ENCODE measurements around the gene CAMTA1. TPM values are rescaled to one million over a fixed set of nuclear protein-coding genes. Genes with fewer than 3 reads are reported as not detected.

Gene CAMTA1
- total and polyA plus RNA-seq, 3 experiments from 2014 or later: 60.2 to 79.0 (median 61.7) TPM

DNA sequence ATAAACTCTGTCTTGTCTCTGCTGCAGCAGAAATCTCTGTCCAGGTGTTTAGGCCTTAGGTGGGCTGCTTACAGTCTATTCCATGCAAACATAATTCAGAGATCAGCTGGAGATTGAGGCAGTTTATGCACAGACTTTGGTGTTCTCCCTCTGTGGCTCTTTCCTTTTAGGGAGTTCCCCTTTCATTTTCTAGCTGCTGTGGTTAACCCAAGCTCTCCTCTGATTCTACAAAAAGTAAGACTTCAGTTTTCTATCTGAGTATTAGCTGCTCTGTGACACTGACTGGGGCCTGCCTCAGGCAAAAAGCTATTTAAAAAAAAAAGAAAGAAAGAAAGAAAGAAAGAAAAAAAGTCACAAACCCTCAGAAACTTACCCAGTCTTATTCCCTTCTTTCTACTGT lies 211.1 kb downstream of the CAMTA1 start:
- Mint-ChIP-seq H3K9me3 (peaks cover 0 to 9% (median 2%) of the 10 kb centered on the region in 5 donors), H3K4me1 (no peaks in the 10 kb centered on the region), H3K36me3 (no peaks in the 10 kb centered on the region), H3K4me3 (no peak overlapping the region), H3K27ac (no peak overlapping the region), H3K27me3 (peaks cover 10 to 15% of the 10 kb centered on the region in 2 donors)
- ChIA-PET CTCF (no interaction called here), POLR2A (no interaction called here)
- Histone ChIP-seq H3K4me1 (ENCODE audit: insufficient read depth, low read length) (no peaks in the 10 kb centered on the region), H3K27me3 (ENCODE audit: insufficient read depth, low read length, poor library complexity, severe bottlenecking) (no peaks in the 10 kb centered on the region), H3K4me3 (ENCODE audit: low read length) (no peak overlapping the region), H3K36me3 (ENCODE audit: insufficient read depth, low read length) (no peaks in the 10 kb centered on the region), H3K27ac (ENCODE audit: low read depth, low read length) (no peak overlapping the region), H3K9me3 (ENCODE audit: low read length) (no peaks in the 10 kb centered on the region)
- no peak for DNase-seq

DNA sequence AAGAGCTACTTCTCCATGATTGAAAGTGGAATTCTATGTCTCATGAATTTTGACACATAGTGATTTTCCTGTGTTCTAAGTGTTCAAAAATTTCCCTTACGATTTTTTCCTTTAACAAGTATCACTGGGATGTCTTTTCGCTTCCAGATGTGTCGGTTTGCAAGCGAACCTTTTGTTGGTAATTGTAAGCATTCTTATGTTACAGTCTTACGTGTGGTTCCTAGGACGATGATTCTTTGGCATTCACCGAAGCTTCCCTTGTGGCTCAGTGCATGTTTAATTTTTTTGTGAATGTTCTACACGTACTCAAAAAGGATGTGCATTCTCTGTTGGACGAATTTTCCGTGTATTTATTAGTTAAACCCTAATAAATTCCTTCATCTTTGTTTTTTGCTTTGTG lies 211.6 kb downstream of the CAMTA1 start:
- POLR2A ChIA-PET: no interaction called here
- CTCF ChIA-PET: no interaction called here
- H3K27me3 Mint-ChIP-seq: peaks cover 11 to 14% of the 10 kb centered on the region in 2 donors

GRCh38 chr1:6998267-6998666 lies 213.0 kb downstream of the CAMTA1 start:
- Mint-ChIP-seq H3K9me3 (peaks cover 0 to 9% (median 2%) of the 10 kb centered on the region in 5 donors), H3K4me3 (no peak overlapping the region), H3K36me3 (no peaks in the 10 kb centered on the region), H3K4me1 (no peaks in the 10 kb centered on the region), H3K27ac (no peak overlapping the region), H3K27me3 (peaks cover 11 to 18% of the 10 kb centered on the region in 2 donors)
- CTCF ChIA-PET: no interaction called here
- Histone ChIP-seq H3K4me1 (ENCODE audit: insufficient read depth, low read length) (no peaks in the 10 kb centered on the region), H3K27ac (ENCODE audit: low read depth, low read length) (no peak overlapping the region), H3K4me3 (ENCODE audit: low read length) (no peak overlapping the region), H3K36me3 (ENCODE audit: insufficient read depth, low read length) (no peaks in the 10 kb centered on the region), H3K27me3 (ENCODE audit: insufficient read depth, low read length, poor library complexity, severe bottlenecking) (no peaks in the 10 kb centered on the region), H3K9me3 (ENCODE audit: low read length) (no peaks in the 10 kb centered on the region)
- no peak for DNase-seq
- POLR2A ChIA-PET: no interaction called here

More for the DNA sequence above, 211.6 kb downstream of the CAMTA1 start:
- H3K27me3 ChIP-seq (ENCODE audit: insufficient read depth, low read length, poor library complexity, severe bottlenecking): no peaks in the 10 kb centered on the region
- H3K4me3 ChIP-seq (ENCODE audit: low read length): no peak overlapping the region
- H3K9me3 Mint-ChIP-seq: peaks cover 0 to 9% (median 2%) of the 10 kb centered on the region in 5 donors
- H3K27ac ChIP-seq (ENCODE audit: low read depth, low read length): no peak overlapping the region
- H3K4me1 ChIP-seq (ENCODE audit: insufficient read depth, low read length): no peaks in the 10 kb centered on the region
- no peak for DNase-seq
- H3K4me3 Mint-ChIP-seq: no peak overlapping the region
- H3K4me1 Mint-ChIP-seq: no peaks in the 10 kb centered on the region
- H3K36me3 ChIP-seq (ENCODE audit: insufficient read depth, low read length): no peaks in the 10 kb centered on the region
- H3K27ac Mint-ChIP-seq: no peak overlapping the region
- no peaks in the 10 kb centered on the region for H3K9me3 ChIP-seq (ENCODE audit: low read length)
- H3K36me3 Mint-ChIP-seq: no peaks in the 10 kb centered on the region

GRCh38 chr1:6999826-7000225 lies 214.6 kb downstream of the CAMTA1 start:
- no peaks in the 10 kb centered on the region for H3K36me3 Mint-ChIP-seq
- CTCF ChIA-PET: no interaction called here
- Histone ChIP-seq H3K4me1 (ENCODE audit: insufficient read depth, low read length) (no peaks in the 10 kb centered on the region), H3K4me3 (ENCODE audit: low read length) (no peak overlapping the region), H3K27ac (ENCODE audit: low read depth, low read length) (no peak overlapping the region), H3K36me3 (ENCODE audit: insufficient read depth, low read length) (no peaks in the 10 kb centered on the region), H3K9me3 (ENCODE audit: low read length) (no peaks in the 10 kb centered on the region), H3K27me3 (ENCODE audit: insufficient read depth, low read length, poor library complexity, severe bottlenecking) (no peaks in the 10 kb centered on the region)
- no peak overlapping the region for H3K27ac Mint-ChIP-seq
- H3K4me1 Mint-ChIP-seq: no peaks in the 10 kb centered on the region
- H3K9me3 Mint-ChIP-seq: peaks cover 0 to 4% (median 0%) of the 10 kb centered on the region in 5 donors
- H3K4me3 Mint-ChIP-seq: no peak overlapping the region
- peaks cover 11 to 24% of the 10 kb centered on the region in 2 donors for H3K27me3 Mint-ChIP-seq
- POLR2A ChIA-PET: interaction anchor here (0.6 kb wide), 1 partner anchor 586 kb away, joined by 3 read pairs; no protein-coding TSS in a partner anchor
- no peak for DNase-seq

DNA sequence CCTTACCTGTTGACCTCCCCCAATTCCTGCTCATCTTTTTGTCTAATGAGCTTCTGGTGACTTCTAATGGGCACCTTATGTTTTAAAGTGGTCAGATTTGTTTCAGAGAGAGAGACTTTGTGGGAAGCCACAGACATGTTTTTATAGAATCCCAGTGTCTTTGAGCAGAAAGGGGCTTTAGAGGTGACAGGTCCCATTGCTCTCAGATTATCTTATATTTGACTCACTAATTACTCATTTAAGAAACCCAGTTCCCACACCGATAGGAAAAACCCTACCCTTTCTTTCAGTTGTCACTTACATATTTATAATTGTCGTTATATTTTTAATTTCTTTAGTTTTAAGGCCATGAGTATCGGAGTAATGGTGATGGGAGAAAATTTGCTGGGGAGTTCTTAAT lies 215.5 kb downstream of the CAMTA1 start:
- peaks cover 7 to 30% of the 10 kb centered on the region in 2 donors for H3K27me3 Mint-ChIP-seq
- no peak for DNase-seq
- no peaks in the 10 kb centered on the region for H3K9me3 ChIP-seq (ENCODE audit: low read length)
- H3K4me1 ChIP-seq (ENCODE audit: insufficient read depth, low read length): no peaks in the 10 kb centered on the region
- no peak overlapping the region for H3K27ac ChIP-seq (ENCODE audit: low read depth, low read length)
- no peaks in the 10 kb centered on the region for H3K4me1 Mint-ChIP-seq
- no peak overlapping the region for H3K4me3 ChIP-seq (ENCODE audit: low read length)
- H3K27me3 ChIP-seq (ENCODE audit: insufficient read depth, low read length, poor library complexity, severe bottlenecking): no peaks in the 10 kb centered on the region
- no peak overlapping the region for H3K27ac Mint-ChIP-seq
- H3K36me3 ChIP-seq (ENCODE audit: insufficient read depth, low read length): no peaks in the 10 kb centered on the region
- ChIA-PET CTCF (no interaction called here), POLR2A (no interaction called here)
- no peak overlapping the region for H3K4me3 Mint-ChIP-seq
- peaks cover 0 to under 1% (median 0%) of the 10 kb centered on the region in 5 donors for H3K9me3 Mint-ChIP-seq
- H3K36me3 Mint-ChIP-seq: no peaks in the 10 kb centered on the region

DNA sequence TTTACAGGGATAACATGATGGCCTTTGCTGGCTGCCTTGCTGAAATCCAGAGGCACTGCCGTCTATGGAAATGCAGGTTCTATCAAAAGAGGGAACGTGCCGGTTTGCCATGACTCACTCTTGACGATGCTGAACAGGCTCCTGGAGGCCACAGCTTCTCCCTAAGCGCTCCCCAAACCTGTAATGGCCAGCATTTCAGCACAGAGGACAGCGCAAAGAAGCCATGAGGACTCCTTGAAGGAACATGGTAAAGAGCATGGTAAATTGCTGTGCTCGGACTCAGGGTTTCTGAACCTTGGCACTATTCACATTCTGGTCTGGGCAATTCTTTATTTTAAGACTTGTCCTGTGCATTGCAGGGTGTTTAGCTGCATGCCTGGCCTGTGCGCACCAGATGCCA lies 217.5 kb downstream of the CAMTA1 start:
- Mint-ChIP-seq H3K36me3 (no peaks in the 10 kb centered on the region), H3K4me3 (no peak overlapping the region), H3K27ac (no peak overlapping the region), H3K4me1 (no peaks in the 10 kb centered on the region), H3K27me3 (peaks cover 8 to 38% of the 10 kb centered on the region in 2 donors), H3K9me3 (no peaks in the 10 kb centered on the region)
- Histone ChIP-seq H3K9me3 (ENCODE audit: low read length) (no peaks in the 10 kb centered on the region), H3K27me3 (ENCODE audit: insufficient read depth, low read length, poor library complexity, severe bottlenecking) (no peaks in the 10 kb centered on the region), H3K27ac (ENCODE audit: low read depth, low read length) (no peak overlapping the region), H3K36me3 (ENCODE audit: insufficient read depth, low read length) (no peaks in the 10 kb centered on the region), H3K4me3 (ENCODE audit: low read length) (no peak overlapping the region), H3K4me1 (ENCODE audit: insufficient read depth, low read length) (no peaks in the 10 kb centered on the region)
- ChIA-PET POLR2A (no interaction called here), CTCF (no interaction called here)
- no peak for DNase-seq

DNA sequence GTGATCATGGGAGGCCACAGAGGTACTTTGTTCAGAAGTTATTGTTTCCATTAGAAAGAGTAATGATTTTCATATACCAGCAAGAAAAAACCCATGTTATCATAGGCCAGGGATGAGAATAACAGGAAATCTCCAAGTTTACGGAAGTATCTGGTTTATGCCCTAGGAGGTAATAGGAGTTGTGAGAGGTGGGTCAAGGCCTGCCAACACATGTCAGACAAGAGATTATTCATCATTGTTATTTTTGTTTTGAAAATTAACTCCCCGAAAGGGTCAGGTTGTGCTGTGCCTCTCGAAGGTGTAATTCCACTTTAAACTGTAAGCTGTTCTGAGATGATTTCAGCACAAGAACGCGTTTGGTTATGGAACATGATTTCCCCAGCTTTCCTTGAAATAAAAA lies 218.4 kb downstream of the CAMTA1 start:
- no peaks in the 10 kb centered on the region for H3K9me3 ChIP-seq (ENCODE audit: low read length)
- POLR2A ChIA-PET: no interaction called here
- no peak overlapping the region for H3K27ac ChIP-seq (ENCODE audit: low read depth, low read length)
- no peaks in the 10 kb centered on the region for H3K4me1 ChIP-seq (ENCODE audit: insufficient read depth, low read length)
- H3K36me3 Mint-ChIP-seq: no peaks in the 10 kb centered on the region
- H3K27me3 ChIP-seq (ENCODE audit: insufficient read depth, low read length, poor library complexity, severe bottlenecking): no peaks in the 10 kb centered on the region
- H3K4me3 Mint-ChIP-seq: no peak overlapping the region
- H3K4me1 Mint-ChIP-seq: no peaks in the 10 kb centered on the region
- no peaks in the 10 kb centered on the region for H3K9me3 Mint-ChIP-seq
- peaks cover 4 to 38% of the 10 kb centered on the region in 2 donors for H3K27me3 Mint-ChIP-seq
- no peak for DNase-seq
- no peak overlapping the region for H3K4me3 ChIP-seq (ENCODE audit: low read length)
- H3K36me3 ChIP-seq (ENCODE audit: insufficient read depth, low read length): no peaks in the 10 kb centered on the region
- CTCF ChIA-PET: no interaction called here
- H3K27ac Mint-ChIP-seq: no peak overlapping the region

GRCh38 chr1:7004181-7004580 lies 218.9 kb downstream of the CAMTA1 start:
- Mint-ChIP-seq H3K4me3 (no peak overlapping the region), H3K36me3 (no peaks in the 10 kb centered on the region), H3K27ac (no peak overlapping the region), H3K9me3 (no peaks in the 10 kb centered on the region), H3K4me1 (no peaks in the 10 kb centered on the region), H3K27me3 (peaks cover 4 to 34% of the 10 kb centered on the region in 2 donors)
- Histone ChIP-seq H3K4me3 (ENCODE audit: low read length) (no peak overlapping the region), H3K36me3 (ENCODE audit: insufficient read depth, low read length) (no peaks in the 10 kb centered on the region), H3K27me3 (ENCODE audit: insufficient read depth, low read length, poor library complexity, severe bottlenecking) (no peaks in the 10 kb centered on the region), H3K4me1 (ENCODE audit: insufficient read depth, low read length) (no peaks in the 10 kb centered on the region), H3K9me3 (ENCODE audit: low read length) (no peaks in the 10 kb centered on the region), H3K27ac (ENCODE audit: low read depth, low read length) (no peak overlapping the region)
- CTCF ChIA-PET: no interaction called here
- POLR2A ChIA-PET: no interaction called here
- DNase-seq: no peak

GRCh38 chr1:7005762-7006161 lies 220.5 kb downstream of the CAMTA1 start:
- no peak overlapping the region for H3K4me3 ChIP-seq (ENCODE audit: low read length)
- no peaks in the 10 kb centered on the region for H3K4me1 Mint-ChIP-seq
- no peaks in the 10 kb centered on the region for H3K9me3 Mint-ChIP-seq
- H3K4me3 Mint-ChIP-seq: no peak overlapping the region
- DNase-seq: no peak
- H3K27ac ChIP-seq (ENCODE audit: low read depth, low read length): no peak overlapping the region
- H3K9me3 ChIP-seq (ENCODE audit: low read length): no peaks in the 10 kb centered on the region
- ChIA-PET POLR2A (no interaction called here), CTCF (no interaction called here)
- H3K27me3 ChIP-seq (ENCODE audit: insufficient read depth, low read length, poor library complexity, severe bottlenecking): no peaks in the 10 kb centered on the region
- peaks cover 4 to 27% of the 10 kb centered on the region in 2 donors for H3K27me3 Mint-ChIP-seq
- no peaks in the 10 kb centered on the region for H3K36me3 ChIP-seq (ENCODE audit: insufficient read depth, low read length)
- H3K27ac Mint-ChIP-seq: no peak overlapping the region
- H3K36me3 Mint-ChIP-seq: no peaks in the 10 kb centered on the region
- no peaks in the 10 kb centered on the region for H3K4me1 ChIP-seq (ENCODE audit: insufficient read depth, low read length)

Data from CD8-positive, alpha-beta memory T cell (primary cell).